ENCODE measurements around the gene STAC3. TPM values are rescaled to one million over a fixed set of nuclear protein-coding genes. Genes with fewer than 3 reads are reported as not detected.

Gene STAC3
- polyA plus RNA-seq, 1 experiment, result 0.25 TPM

DNA sequence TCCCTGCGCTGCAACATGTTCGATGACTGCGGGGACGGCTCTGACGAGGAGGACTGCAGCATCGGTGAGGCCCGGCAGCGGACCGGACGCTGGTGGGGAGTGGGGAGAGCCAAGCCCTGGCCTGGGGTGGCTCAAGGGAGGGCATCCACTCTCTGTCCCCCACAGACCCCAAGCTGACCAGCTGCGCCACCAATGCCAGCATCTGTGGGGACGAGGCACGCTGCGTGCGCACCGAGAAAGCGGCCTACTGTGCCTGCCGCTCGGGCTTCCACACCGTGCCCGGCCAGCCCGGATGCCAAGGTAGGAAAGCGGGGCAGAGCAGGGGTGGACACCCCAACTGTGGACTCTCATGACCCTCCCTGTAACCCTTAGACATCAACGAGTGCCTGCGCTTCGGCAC, 45.8 kb downstream of the STAC3 start:
- POLR2A ChIA-PET, result no interaction called here
- H3K27ac ChIP-seq (ENCODE audit: low read depth, low read length), result no peak overlapping the region
- CTCF ChIA-PET, result no interaction called here
- no peaks in the 10 kb centered on the region for H3K27me3 ChIP-seq (ENCODE audit: control insufficient read depth, insufficient read depth, low read length)
- H3K9me3 ChIP-seq (ENCODE audit: control insufficient read depth, insufficient read depth, low read length), result no peaks in the 10 kb centered on the region; the same call in 1 of the 2 replicates
- TF ChIP-seq, protein P1, sequence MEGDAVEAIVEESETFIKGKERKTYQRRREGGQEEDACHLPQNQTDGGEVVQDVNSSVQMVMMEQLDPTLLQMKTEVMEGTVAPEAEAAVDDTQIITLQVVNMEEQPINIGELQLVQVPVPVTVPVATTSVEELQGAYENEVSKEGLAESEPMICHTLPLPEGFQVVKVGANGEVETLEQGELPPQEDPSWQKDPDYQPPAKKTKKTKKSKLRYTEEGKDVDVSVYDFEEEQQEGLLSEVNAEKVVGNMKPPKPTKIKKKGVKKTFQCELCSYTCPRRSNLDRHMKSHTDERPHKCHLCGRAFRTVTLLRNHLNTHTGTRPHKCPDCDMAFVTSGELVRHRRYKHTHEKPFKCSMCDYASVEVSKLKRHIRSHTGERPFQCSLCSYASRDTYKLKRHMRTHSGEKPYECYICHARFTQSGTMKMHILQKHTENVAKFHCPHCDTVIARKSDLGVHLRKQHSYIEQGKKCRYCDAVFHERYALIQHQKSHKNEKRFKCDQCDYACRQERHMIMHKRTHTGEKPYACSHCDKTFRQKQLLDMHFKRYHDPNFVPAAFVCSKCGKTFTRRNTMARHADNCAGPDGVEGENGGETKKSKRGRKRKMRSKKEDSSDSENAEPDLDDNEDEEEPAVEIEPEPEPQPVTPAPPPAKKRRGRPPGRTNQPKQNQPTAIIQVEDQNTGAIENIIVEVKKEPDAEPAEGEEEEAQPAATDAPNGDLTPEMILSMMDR (IDR thresholded peaks at IDR 0.05; ENCODE audit: low read depth, low read length), result no peak
- DNase-seq (ENCODE audit: low read depth, low spot score), result no peak
- no peak overlapping the region for H3K4me3 ChIP-seq (ENCODE audit: low read depth, low read length)

DNA sequence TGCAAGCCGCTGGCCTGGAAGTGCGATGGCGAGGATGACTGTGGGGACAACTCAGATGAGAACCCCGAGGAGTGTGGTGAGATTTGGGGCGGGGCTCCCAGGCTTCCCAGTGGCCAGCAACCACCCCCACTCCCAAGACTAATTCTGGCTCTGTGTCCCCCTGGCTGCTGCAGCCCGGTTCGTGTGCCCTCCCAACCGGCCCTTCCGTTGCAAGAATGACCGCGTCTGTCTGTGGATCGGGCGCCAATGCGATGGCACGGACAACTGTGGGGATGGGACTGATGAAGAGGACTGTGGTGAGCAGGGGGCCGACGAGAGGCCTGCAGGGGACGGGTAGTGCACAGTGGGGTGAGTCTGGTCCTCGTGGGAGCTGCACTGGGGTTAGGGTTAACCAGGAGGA, 46.5 kb downstream of the STAC3 start:
- TF ChIP-seq, protein P1 (IDR thresholded peaks at IDR 0.05; ENCODE audit: low read depth, low read length), result no peak
- Histone ChIP-seq H3K27me3 (ENCODE audit: control insufficient read depth, insufficient read depth, low read length) (no peaks in the 10 kb centered on the region), H3K27ac (ENCODE audit: low read depth, low read length) (no peak overlapping the region), H3K4me3 (ENCODE audit: low read depth, low read length) (no peak overlapping the region), H3K9me3 (ENCODE audit: control insufficient read depth, insufficient read depth, low read length) (no peaks in the 10 kb centered on the region; the same call in 1 of the 2 replicates)
- ChIA-PET CTCF (no interaction called here), POLR2A (no interaction called here)
- DNase-seq (ENCODE audit: low read depth, low spot score), result no peak

DNA sequence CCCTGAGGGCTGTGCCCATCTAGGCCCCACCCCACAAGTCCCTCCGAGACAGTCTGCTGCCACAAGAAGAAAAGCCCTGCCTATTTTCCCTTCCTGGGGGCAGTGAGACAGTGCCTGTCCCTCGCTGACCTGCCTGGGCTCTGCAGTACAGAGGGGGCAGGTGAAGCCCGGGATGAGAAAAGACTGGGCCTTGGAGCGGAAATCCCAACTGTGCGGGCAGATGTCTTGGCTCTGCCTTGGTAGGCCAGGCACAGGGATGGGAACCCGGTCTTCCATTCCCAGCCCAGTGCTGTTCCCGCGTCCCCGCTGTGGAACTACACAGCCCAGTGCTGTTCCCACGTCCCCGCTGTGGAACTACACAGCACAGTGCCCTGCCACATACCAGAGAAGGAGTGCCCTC, 47.2 kb downstream of the STAC3 start:
- ChIA-PET CTCF (no interaction called here), POLR2A (no interaction called here)
- TF ChIP-seq, protein P1 (IDR thresholded peaks at IDR 0.05; ENCODE audit: low read depth, low read length), result no peak

DNA sequence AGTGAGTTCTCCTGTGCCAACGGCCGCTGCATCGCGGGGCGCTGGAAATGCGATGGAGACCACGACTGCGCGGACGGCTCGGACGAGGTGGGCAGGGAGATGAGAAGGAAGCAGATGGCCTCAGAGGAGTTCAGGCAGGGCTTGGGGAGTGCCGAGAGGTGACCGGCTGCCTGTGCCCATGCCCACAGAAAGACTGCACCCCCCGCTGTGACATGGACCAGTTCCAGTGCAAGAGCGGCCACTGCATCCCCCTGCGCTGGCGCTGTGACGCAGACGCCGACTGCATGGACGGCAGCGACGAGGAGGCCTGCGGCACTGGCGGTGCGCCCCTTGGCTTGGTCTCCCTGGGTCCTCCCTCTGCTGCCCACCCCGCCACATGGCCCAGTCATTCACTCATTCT, 47.8 kb downstream of the STAC3 start:
- Histone ChIP-seq H3K27ac (ENCODE audit: low read depth, low read length) (no peak overlapping the region), H3K4me3 (ENCODE audit: low read depth, low read length) (no peak overlapping the region), H3K9me3 (ENCODE audit: control insufficient read depth, insufficient read depth, low read length) (no peaks in the 10 kb centered on the region; the same call in 1 of the 2 replicates), H3K27me3 (ENCODE audit: control insufficient read depth, insufficient read depth, low read length) (no peaks in the 10 kb centered on the region)
- no peak for DNase-seq (ENCODE audit: low read depth, low spot score)
- ChIA-PET POLR2A (no interaction called here), CTCF (no interaction called here)
- TF ChIP-seq, protein P1 (IDR thresholded peaks at IDR 0.05; ENCODE audit: low read depth, low read length), result no peak

More for the DNA sequence above, 47.2 kb downstream of the STAC3 start:
- Histone ChIP-seq H3K4me3 (ENCODE audit: low read depth, low read length) (no peak overlapping the region), H3K27me3 (ENCODE audit: control insufficient read depth, insufficient read depth, low read length) (no peaks in the 10 kb centered on the region), H3K27ac (ENCODE audit: low read depth, low read length) (no peak overlapping the region), H3K9me3 (ENCODE audit: control insufficient read depth, insufficient read depth, low read length) (no peaks in the 10 kb centered on the region; the same call in 1 of the 2 replicates)
- DNase-seq (ENCODE audit: low read depth, low spot score), result no peak

DNA sequence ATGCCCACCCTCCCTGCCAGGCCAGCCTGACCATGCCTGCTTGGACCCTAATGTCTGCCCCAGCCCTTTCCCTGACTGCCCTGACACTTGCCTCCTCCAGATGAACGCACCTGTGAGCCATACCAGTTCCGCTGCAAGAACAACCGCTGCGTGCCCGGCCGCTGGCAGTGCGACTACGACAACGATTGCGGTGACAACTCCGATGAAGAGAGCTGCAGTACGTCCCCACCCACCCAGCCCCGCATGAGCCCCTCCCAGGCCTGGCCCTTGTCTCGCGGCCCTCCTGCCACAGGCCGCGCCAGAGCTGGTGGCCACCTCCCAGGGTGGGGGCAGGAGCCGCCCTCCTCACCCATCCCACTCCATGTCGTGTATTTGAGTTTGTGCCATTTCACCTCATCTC, 48.7 kb downstream of the STAC3 start:
- Histone ChIP-seq H3K27me3 (ENCODE audit: control insufficient read depth, insufficient read depth, low read length) (no peaks in the 10 kb centered on the region), H3K9me3 (ENCODE audit: control insufficient read depth, insufficient read depth, low read length) (no peaks in the 10 kb centered on the region; the same call in 1 of the 2 replicates), H3K27ac (ENCODE audit: low read depth, low read length) (no peak overlapping the region), H3K4me3 (ENCODE audit: low read depth, low read length) (no peak overlapping the region)
- TF ChIP-seq, protein P1 (IDR thresholded peaks at IDR 0.05; ENCODE audit: low read depth, low read length), result no peak
- no peak for DNase-seq (ENCODE audit: low read depth, low spot score)
- ChIA-PET POLR2A (no interaction called here), CTCF (no interaction called here)

Data from AG04450 (cell line).